Measurements from ENCODE around the gene SFSWAP. TPM values are rescaled to one million over a fixed set of nuclear protein-coding genes. Genes with fewer than 3 reads are reported as not detected.

Gene SFSWAP
- polyA plus RNA-seq, 4 donors = 43.4 to 50.2 (median 44.9) TPM

DNA sequence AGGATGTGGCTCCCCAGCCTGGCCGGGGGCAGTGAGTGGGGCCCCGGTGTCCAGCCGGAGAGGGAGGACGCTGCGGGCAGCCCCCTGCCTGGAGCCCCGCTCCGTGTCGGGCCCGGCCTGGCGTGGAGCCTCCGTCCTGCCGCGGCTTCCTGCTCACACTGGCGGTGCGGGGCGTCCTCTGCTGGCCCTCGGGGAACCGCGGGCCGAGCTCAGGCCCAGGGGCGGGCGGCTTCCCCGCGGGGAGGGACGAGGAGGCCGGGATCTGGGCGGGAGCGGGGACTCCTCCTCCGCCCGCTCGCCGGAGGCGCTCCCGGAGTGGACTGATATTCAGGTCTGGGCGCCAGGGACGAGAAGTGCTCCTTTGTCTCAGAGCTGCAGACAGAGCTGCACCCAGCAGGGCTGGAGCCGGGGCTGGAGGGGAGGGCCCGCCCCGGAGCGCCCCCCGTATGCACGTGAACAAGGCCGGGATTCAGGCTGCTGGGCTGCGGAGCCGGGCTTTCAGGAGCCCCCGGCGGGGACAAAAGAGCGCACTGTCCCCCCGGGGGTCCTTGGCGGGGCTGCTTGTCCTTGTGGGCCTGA, 119.5 kb downstream of the SFSWAP start:
- DNase-seq (ENCODE audit: low read depth in 4 of 4, low spot score in 3 of 4) = peak in 2 of 4 donors; percentile 47 to 49

DNA sequence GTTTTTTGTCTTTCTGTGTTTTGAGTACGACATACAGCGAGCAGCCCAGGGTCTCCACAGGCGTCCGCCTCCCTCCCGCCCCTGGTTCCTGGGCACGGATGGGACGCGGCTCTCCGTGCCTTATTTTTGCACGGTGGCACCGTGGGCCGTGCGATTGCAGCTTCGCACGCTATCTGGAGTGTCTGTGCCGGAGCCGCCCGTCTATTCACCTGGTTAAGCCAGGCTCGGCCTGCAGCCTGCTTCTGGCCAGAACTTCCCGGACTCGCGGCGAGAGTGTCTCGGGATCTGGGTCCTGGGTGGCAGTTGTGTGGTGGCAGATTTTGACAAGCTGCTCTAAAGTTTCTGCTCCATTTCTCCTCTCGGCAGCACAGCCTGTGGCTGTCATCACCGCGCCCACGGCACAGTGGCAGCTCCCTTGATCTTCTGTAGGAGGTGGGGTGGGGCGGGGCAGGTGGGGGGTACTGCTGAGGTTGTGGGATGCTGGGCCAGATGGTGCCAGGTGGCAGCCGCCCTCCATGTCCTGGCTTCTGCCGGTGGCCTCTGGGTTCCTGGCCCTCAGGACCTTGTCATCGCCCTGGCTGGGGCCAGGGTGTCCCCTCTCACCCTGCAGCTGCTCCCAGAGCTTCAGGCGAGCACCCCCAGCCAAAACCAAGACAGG, 120.2 kb downstream of the SFSWAP start:
- no peak for DNase-seq (ENCODE audit: low read depth in 4 of 4, low spot score in 3 of 4)

DNA sequence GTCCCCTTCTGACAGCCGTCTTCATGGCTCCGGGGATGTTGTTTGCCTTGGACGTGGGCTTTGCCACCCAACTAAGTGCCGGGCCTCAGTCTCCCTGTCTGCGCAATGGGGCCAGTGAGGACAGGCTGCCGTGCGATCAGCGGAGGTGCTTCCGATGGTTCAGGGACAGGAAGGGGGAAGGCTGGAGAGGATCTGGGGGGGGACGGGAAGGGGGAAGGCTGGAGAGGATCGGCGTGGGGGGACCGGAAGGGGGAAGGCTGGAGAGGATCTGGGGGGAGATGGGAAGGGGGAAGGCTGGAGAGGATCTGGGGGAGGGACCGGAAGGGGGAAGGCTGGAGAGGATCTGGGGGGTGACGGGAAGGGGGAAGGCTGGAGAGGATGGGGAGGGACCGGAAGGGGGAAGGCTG, 120.7 kb downstream of the SFSWAP start:
- DNase-seq (ENCODE audit: low read depth in 4 of 4, low spot score in 3 of 4) = no peak

DNA sequence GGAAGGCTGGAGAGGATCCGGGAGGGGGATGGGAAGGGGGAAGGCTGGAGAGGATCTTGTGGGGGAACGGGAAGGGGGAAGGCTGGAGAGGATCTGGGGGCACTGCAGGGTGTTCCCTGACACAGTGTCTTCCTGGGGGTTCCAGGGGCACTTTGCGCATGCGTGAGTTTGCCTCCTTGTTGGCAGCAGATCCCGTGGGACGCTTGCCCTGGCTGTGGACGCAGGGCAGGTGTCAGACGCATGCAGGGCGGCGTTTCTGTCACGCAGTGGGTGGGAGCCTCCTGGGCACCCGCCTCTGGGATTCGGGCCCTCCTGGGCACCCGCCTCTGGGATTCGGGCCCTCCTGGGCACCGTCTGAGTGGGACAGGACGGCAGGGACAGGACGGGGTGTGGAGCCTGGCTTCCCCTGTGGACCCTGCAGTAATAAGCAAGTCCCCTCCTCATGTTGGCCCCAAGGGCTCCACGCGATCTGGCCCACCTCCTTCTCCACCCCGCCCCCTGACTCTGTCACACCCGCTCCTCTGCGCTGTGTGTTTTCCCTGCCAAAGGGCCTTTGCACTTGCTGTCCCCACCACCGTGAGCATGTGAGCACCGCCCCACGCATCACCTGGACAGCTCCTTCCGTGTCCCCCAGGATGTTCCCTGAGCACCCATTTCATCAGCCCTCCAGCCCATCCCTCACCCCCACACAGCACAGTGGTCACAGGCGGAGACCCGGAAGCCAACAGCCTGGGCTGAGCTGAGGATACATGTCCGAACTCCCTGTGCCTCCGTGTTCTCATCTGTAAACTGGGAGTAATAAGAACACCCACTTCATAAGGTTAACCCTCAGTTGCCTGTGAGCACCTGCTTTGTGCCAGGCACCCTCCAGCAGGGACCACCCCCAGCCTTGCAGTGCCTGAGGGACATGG, 121.7 kb downstream of the SFSWAP start:
- DNase-seq (ENCODE audit: low read depth in 4 of 4, low spot score in 3 of 4) = no peak

DNA sequence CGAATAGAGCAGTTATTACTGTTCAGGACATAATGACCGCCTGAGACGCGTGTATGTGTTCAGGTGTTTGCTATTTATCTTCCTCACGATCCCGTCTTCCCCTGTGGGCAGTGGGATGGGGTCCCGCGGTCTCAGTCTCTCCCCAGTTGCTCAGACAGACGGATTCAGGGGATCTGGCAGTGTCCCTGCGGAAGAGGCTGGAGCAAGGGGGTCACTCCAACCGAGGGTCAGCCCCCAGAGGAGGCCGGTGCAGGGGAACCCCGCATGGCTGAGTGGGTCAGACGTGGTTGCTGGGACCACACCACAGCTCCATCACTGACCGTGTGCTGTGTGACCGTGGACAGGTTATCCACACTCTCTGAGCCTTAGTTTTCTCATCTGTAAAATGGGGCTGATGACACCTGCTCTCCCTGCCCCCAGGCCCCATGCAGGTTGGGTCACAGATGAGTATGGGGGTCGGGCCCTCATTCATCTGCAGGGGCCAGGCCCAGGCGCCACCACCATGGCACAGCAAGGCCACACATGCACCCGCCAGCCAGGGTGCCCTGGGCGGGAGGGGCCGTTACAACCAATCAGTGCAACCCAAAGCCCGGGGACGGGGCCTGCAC, 122.5 kb downstream of the SFSWAP start:
- no peak for DNase-seq (ENCODE audit: low read depth in 4 of 4, low spot score in 3 of 4)

DNA sequence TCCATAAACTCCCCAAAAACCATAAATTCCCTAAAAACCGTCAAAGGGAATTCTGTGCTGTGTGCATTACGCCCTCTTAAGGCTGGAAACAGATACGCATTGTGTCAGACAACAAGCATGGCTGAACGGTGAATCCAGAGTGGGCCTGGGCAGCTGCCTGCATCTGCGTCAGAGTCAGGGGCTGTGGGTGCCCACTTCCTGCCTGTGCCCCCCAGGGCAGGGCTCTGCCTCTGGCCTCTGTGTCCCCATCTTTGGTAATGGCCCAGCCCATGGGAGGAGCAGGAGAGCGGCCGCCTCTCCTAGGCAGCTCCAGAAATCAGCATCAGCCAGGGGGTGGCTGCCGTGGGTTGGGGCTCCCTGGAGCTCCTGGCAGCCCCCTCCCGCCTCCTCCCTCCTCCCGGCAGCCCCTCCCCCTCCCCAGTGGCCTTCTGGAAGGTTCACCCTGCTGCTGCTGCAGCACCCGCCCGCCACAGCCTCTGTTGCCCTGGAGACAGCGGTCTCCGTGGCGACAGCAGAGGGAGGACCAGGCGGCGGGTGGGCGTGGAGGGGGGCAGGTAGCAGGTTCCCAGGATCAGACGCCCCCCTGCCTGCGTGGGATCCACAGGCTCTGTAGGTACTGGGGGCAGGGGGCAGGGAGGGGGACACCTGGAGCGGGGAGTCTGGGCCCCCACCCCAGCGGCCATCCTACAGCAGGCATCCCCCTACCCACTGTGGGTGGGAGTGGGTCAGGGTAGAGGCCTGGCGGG, 123.2 kb downstream of the SFSWAP start:
- DNase-seq (ENCODE audit: low read depth in 4 of 4, low spot score in 3 of 4) = no peak

DNA sequence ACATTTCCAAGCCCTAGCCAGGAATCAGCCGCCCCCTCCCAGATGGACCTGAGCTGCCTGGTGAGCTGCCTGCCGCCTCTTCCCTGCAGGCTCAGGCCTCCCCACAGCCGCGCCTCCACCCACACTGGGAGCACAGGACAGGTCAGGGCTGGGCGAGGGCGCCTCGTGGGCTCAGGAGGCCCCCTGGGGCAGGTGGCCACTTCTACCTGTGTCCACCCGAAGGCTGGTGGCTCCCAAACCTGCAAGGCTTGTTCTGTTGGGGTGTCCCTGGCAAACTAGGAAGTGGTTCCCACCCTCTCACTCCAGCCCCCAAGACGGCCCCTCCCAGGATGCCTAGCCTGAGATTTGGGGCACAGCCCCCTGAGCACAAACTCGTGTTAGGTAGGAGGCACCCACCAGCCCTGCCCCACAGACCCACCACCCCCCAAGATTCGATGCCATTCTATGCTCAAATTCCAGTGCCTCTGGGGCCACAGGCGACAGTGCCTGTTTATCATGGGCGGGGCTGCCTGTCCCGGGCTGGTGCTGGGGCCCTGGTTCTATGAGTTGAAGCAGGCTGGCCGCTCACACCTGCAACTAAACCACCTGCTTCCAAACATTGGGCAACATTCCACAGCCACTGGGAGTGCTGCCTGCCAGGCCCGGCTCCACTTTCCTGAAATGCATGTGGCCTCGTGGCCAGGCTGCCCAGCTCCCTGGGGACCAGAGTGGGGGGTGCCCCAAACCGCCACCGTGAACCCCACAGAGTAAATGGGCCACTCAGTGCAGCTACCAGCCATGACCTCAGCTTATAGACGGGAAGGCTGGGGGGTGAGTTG, 124.1 kb downstream of the SFSWAP start:
- DNase-seq (ENCODE audit: low read depth in 4 of 4, low spot score in 3 of 4) = no peak

DNA sequence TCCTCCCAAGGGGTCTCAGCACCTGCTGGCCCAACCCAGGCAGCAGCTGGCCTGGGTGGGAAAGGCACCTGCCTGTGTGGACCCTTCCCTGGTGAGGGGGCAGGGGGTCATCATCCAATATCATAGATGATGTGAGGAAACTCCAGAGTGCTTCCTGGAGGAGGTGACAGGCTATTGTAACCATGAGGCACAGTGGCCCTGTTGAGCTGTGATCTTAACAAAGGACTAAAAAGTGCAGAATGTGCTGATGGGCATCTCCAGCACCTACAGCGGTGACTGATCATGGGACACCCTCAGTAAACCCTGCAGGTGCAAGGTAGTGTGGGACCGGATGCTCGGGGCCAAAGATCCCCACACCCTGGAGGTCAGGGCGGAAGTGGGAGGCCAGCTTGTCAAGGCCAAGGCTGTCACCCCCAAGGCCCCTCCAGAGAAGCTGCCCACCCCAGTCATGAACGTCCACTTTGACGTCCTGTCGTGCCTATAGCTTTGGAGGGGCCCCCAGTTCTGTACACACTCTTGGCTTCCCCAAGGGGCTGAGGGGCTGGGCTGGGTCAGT, 124.8 kb downstream of the SFSWAP start:
- DNase-seq (ENCODE audit: low read depth in 4 of 4, low spot score in 3 of 4) = no peak

DNA sequence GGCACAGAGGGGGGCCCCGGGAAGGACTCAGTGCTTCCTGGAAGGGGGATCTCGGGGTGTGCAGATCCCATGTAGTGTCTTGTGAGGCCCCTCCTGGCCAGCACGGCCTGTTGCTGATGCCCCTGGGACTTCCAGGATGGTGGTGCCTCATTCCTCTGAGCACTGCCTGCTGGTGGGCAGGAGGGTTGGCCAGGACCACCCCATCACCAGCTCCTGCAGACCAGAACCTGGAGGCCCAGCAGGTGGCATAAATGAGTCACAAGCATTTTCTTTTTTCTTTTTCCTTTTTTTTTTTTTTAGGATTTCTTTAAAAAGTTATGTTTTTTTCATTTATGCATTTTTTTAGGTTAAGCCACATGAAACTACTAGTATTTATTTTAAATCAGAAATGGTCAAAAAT, 125.3 kb downstream of the SFSWAP start:
- no peak for DNase-seq (ENCODE audit: low read depth in 4 of 4, low spot score in 3 of 4)

DNA sequence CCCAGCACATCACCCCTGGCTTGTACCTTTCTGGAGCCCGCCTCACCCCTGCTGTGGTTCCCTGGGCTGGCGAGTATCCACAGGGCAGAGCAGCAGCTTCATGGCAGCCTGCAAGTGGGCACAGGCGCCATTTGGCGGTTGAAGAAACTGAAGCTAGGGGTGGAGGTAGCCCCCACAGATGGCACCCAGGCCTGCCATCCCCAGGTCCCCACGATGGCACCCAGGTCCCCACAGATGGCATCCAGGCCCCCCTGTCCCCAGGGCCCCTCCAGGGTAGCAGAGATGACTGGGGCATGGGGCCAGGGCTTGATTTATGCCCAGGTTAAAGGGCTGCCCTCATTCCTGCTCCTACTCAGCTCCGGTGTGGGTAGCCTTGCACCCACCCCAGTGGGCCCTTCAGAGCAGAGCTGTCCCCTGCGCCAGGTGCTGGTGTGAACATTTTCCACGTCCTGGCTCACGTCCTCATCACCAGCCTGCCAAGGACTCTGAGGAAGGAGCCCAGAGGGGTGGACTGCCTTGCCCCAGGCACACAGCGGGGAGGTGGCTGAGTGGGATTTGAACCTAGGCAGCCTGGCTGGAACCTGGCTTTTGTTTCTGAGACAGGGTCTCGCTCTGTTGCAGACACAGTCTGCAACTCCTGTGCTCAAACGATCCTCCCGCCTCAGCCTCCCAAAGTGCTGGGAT, 126.0 kb downstream of the SFSWAP start:
- no peak for DNase-seq (ENCODE audit: low read depth in 4 of 4, low spot score in 3 of 4)

DNA sequence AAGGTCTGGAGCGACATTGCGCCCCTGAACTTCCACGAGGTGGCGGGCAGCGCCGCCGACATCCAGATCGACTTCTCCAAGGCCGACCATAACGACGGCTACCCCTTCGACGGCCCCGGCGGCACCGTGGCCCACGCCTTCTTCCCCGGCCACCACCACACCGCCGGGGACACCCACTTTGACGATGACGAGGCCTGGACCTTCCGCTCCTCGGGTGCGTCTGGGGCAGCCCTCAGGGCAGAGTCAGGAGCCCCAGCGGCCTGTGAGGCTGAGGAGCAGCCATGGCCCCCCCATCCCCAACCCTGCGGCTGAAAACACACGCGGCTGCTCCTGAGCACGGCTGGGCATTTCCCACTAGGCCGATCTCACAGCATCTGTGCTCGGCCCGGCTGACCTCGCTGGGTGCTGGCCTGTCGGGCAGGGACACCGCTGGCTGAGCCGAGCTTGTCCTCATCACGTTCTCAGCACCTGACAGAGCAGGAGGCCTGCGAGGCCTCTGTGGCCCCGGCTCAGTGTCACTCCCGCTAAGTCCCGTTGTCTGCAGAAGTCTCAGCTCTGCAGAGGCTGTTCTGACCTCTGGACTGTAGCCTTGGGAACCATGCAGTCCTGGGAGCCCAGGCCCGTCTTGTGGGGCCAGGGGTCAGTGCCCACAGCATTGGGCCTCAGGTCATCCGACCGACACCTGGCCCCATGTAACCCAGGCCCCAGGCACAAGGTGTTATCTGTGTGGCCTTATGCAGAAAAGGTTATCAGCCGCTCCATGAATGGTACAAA, 129.9 kb downstream of the SFSWAP start:
- DNase-seq (ENCODE audit: low read depth in 4 of 4, low spot score in 3 of 4) = no peak

DNA sequence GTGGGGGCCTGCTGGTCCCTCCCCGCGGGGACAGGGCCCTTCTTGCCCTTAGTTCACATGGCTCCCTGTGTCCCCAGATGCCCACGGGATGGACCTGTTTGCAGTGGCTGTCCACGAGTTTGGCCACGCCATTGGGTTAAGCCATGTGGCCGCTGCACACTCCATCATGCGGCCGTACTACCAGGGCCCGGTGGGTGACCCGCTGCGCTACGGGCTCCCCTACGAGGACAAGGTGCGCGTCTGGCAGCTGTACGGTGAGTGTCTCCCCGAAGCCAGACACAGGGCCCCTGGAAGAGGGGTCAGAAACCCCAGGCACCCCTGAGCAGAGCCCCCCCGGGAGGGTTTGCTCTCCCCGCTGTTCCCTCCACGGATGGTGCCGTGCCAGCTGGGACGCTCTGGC, 130.7 kb downstream of the SFSWAP start:
- no peak for DNase-seq (ENCODE audit: low read depth in 4 of 4, low spot score in 3 of 4)

DNA sequence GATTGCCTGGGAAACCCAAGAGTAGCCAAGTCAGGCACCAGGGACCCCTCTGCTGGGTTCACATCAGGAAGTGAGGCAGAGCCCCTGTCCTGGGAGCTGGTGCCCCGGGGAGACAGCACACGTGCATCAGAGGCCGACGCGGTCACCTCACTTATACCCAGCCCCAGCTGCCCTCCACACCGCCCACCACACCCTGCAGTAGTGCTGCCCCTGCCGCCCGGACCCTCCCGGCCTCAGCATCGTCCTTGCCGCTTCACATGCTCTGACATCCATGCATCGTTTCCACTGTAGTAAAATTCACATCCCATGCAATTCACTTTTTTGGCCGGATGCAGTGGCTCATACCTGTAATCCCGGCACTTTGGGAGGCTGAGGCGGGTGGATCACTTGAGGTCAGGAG, 131.3 kb downstream of the SFSWAP start:
- no peak for DNase-seq (ENCODE audit: low read depth in 4 of 4, low spot score in 3 of 4)

DNA sequence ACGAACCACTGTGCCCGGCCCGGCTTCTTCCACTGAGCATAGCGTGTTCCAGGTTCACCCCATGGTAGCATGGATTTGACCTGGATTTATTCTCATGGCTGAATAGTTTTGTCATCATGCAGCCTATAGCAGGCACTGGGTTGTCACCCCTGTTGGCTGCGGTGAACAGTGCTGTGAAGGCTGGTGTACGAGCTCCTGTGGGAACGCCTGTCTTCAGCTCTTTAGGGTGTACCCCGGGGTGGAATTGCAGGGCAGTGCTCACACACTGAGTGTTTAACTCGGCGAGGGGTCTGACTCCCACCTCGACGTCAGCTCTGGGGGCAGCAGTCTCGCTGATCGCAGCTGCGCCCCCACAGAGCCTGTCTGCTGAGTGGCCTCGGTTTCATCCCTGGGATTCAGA, 132.6 kb downstream of the SFSWAP start:
- DNase-seq (ENCODE audit: low read depth in 4 of 4, low spot score in 3 of 4) = no peak

DNA sequence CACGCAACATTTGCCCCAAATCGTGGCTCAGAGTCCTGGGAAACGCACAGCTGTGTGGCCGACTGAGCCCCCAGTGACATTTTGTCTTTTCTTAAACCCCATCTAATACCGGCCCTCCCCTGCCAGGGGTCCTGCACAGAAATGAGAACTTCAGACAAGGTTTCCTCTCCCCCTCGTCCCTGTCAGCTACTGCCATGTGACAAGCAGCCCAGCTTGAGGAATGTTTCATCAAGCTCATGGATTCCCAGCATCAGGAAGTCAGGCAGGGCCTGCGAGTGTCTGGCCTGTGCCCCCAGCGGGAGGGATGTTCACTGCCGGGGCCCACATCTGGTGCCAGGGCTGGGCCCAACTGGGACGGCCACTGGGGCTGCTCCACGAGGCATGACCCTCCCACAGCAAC, 133.2 kb downstream of the SFSWAP start:
- no peak for DNase-seq (ENCODE audit: low read depth in 4 of 4, low spot score in 3 of 4)

DNA sequence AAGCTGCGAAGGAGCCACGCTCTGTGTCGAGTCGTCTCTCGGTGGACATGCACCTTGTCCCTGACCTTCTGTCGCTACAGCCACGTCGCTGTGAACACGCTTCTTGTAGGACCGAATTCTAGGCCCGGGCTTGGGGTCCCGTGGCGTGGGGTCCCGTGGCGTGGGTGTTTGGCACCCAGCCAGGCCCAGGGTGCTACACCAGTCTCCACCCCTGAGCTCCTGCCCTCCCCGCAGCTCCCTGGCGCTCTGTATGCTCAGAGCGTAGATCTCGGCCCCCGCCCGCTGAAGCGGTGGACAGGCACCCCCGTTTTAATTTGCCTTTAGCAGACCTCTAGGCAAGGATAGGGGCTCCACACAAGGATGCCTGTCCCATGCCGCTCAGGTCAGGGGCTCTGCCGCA, 133.8 kb downstream of the SFSWAP start:
- DNase-seq (ENCODE audit: low read depth in 4 of 4, low spot score in 3 of 4) = no peak

DNA sequence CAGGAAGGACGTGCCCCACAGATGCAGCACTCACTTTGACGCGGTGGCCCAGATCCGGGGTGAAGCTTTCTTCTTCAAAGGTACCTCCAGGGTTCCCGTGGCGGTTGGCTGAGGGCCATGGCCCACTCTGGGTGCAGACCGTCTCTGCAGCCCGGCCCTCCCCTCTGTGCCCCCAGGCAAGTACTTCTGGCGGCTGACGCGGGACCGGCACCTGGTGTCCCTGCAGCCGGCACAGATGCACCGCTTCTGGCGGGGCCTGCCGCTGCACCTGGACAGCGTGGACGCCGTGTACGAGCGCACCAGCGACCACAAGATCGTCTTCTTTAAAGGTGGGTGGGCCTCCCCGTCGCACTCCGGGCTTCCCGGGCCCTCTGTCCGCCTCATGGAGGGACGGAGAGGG, 134.2 kb downstream of the SFSWAP start:
- DNase-seq (ENCODE audit: low read depth in 4 of 4, low spot score in 3 of 4) = no peak

DNA sequence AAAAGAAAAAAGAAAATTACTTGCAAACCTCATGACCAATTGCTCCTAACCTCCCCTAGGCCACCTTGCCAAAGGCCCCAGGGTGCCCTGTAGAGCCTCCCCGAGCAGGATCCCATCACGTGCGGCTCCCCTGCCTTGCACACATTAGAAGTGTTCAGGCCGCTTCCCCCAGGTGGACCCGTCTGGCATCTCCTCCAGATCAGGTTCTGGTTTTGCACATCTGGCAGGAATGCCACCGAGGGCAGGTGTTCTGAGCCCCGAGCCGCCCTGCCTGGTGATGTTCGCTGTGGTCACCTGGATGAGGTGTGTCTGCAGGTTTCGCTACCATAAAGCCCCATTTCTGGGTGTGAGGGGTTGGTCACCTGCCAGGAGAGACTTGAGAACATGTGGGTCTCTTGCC, 136.6 kb downstream of the SFSWAP start:
- no peak for DNase-seq (ENCODE audit: low read depth in 4 of 4, low spot score in 3 of 4)
